ENCODE results near the gene LSM14B. TPM values are rescaled to one million over a fixed set of nuclear protein-coding genes. Genes with fewer than 3 reads are reported as not detected.
A peak's percentile ranks its signal among the peaks of the same experiment; 100 is the strongest.

The LSM14B gene
- total RNA-seq, 1 experiment from 2014 or later: 68.6 TPM

- no peak for DNase-seq
- no peaks in the 10 kb centered on the region for H3K27me3 ChIP-seq (ENCODE audit: control insufficient read depth, insufficient read depth, low read length)
- H3K36me3 ChIP-seq (replicated peaks; ENCODE audit: control insufficient read depth, insufficient read depth, low read length): peaks cover 5% of the 10 kb centered on the region
- H3K4me3 ChIP-seq (ENCODE audit: insufficient read depth, low read depth, low read length): peak overlapping the region; percentile 95; the same call in 1 of the 2 replicates
These were observed 59.5 kb downstream of the LSM14B start for GRCh38 chr20:62181808-62182207.

GRCh38 chr20:62182469-62183425 lies 60.5 kb downstream of the LSM14B start, which contains the start of gene MTG2:
Gene MTG2, plus strand, starts transcription at chr20:62183028. Its CDS starts 10,393 bp downstream, at chr20:62193421.
- Histone ChIP-seq H3K36me3 (replicated peaks; ENCODE audit: control insufficient read depth, insufficient read depth, low read length) (peaks cover 5% of the 10 kb centered on the region), H3K27me3 (ENCODE audit: control insufficient read depth, insufficient read depth, low read length) (no peaks in the 10 kb centered on the region), H3K4me3 (ENCODE audit: insufficient read depth, low read depth, low read length) (peak within 1 kb of the TSS; percentile 95)
- DNase-seq: peak; percentile 99

- Histone ChIP-seq H3K36me3 (replicated peaks; ENCODE audit: control insufficient read depth, insufficient read depth, low read length) (peaks cover 5% of the 10 kb centered on the region), H3K4me3 (ENCODE audit: insufficient read depth, low read depth, low read length) (peak overlapping the region; percentile 95), H3K27me3 (ENCODE audit: control insufficient read depth, insufficient read depth, low read length) (no peaks in the 10 kb centered on the region)
- DNase-seq: no peak
These were observed 61.3 kb downstream of the LSM14B start for GRCh38 chr20:62183426-62184142.

Other genes with a start within 250 kb of the LSM14B start
- gene TAF4, start 56.6 kb upstream of the LSM14B start, total RNA-seq (2014; rRNA removed; shearing (Covaris generic)): 5.2 and 8.0 TPM in 2 replicates
- 413 and 501 TPM in 2 replicates for gene PSMA7, start 20.9 kb downstream of the LSM14B start, total RNA-seq (2014; rRNA removed; shearing (Covaris generic))
- gene SS18L1, start 21.3 kb downstream of the LSM14B start, total RNA-seq (2014; rRNA removed; shearing (Covaris generic)): 15.1 and 25.1 TPM in 2 replicates
- 32.7 and 37.8 TPM in 2 replicates for gene MTG2, start 60.6 kb downstream of the LSM14B start, total RNA-seq (2014; rRNA removed; shearing (Covaris generic))
- gene HRH3, start 97.8 kb downstream of the LSM14B start, total RNA-seq (2014; rRNA removed; shearing (Covaris generic)): 0.85 and 1.9 TPM in 2 replicates
- gene OSBPL2, start 116.0 kb downstream of the LSM14B start, total RNA-seq (2014; rRNA removed; shearing (Covaris generic)): 21.9 and 26.1 TPM in 2 replicates
- 224 and 290 TPM in 2 replicates for gene ADRM1, start 180.5 kb downstream of the LSM14B start, total RNA-seq (2014; rRNA removed; shearing (Covaris generic))
- gene LAMA5, start 244.8 kb downstream of the LSM14B start, total RNA-seq (2014; rRNA removed; shearing (Covaris generic)): 61.0 and 90.8 TPM in 2 replicates

Measured in H7 (cell line).